ENCODE measurements around the gene SYT15.
"Not testable (repeated sequence)": the region's sequence is repeated elsewhere in the genome, so short reads cannot be mapped to it uniquely, and the experiment has no call there.

- not testable (repeated sequence) for TF ChIP-seq TCF4 (CRISPR knock-in tag; IDR thresholded peaks at IDR 0.05; ENCODE audit: borderline replicate concordance); ZNF565 (CRISPR knock-in tag; conservative IDR thresholded peaks at IDR 0.05; ENCODE audit: low read depth); TSHZ2 (CRISPR knock-in tag; IDR thresholded peaks at IDR 0.05); POU6F1 (CRISPR knock-in tag; IDR thresholded peaks at IDR 0.05; ENCODE audit: borderline replicate concordance, low read depth); PATZ1 (CRISPR knock-in tag; IDR thresholded peaks at IDR 0.05; ENCODE audit: borderline replicate concordance)
These were observed 10.7 kb downstream of the SYT15 start for GRCh38 chr10:46589589-46589988.

Measured in SK-N-SH treated with all-trans-retinoic acid at 6 μM for 48 hours (cell line).